K562 (cell line): ENCODE measurements around the gene FUT8. TPM values are rescaled to one million over a fixed set of nuclear protein-coding genes. Genes with fewer than 3 reads are reported as not detected.

Experiments used
- ATAC-seq: fragments of 200-7000 bp; cut with Tn5 transposase; 3 replicates; pipeline ENCODE4 v1.9.1; 2020; ENCODE audit warnings: moderate library complexity
- BruUV-seq: library from RNA; stranded (reverse); fragments of 400-500 nt; replicated peaks from 2 replicates; lab custom pipeline; 2021; lab: Mats Ljungman, UMichigan
- CTCF ChIA-PET: fragments of 300-600 bp; formaldehyde crosslinking; extraction: SDS; loops from one replicate; lab custom pipeline; 2021; ENCODE audit warnings: low intra/inter-chr PET ratio; lab: Yijun Ruan, JAX
- POLR2A ChIA-PET: fragments of 300-600, 350-650 bp; sonication (Branson Sonifier 250); formaldehyde crosslinking; extraction: SDS; loops from one replicate; lab custom pipeline; 2021; ENCODE audit warnings: antibody characterized with exemption, inconsistent platforms; lab: Yijun Ruan, JAX
- DNase-seq, 4 experiments: peaks; one replicate each; pipeline versions ENCODE4 v3.0.0 to v3.0.0-alpha.2; 2011 to 2018; ENCODE audit warnings: low spot score in 3 of 4, mixed read lengths in 3 of 4; ENCODE audit errors: extremely low read depth in 1 of 4
- FAIRE-seq: peaks from 2 replicates; lab custom pipeline; 2011; peaks lifted over from hg19 to GRCh38; lab: Jason Lieb, UNC
- H2AFZ ChIP-seq: 2 replicates; pipeline ENCODE4 v1.6.0; 2011; ENCODE audit warnings: low read depth, low read length, control low read depth, inconsistent platforms
- H3K27ac ChIP-seq: fragments of 200-600 bp; 3 replicates; pipeline ENCODE4 v1.8.0; 2011; ENCODE audit warnings: low read depth, mild to moderate bottlenecking, control low read depth, inconsistent platforms, low read length, moderate library complexity, mixed read lengths; ENCODE audit errors: extremely low read depth
- H3K27me3 ChIP-seq, 2 experiments: fragments of 300-600 bp in 1 of 2; 2 replicates in 1 of 2; 3 replicates in 1 of 2; pipeline versions ENCODE4 v1.6.0 to v1.8.0; 2011; ENCODE audit warnings: inconsistent platforms in 2 of 2, low read length in 2 of 2, mild to moderate bottlenecking in 1 of 2, mixed read lengths in 1 of 2, moderate library complexity in 1 of 2; ENCODE audit not compliant: control insufficient read depth in 2 of 2, insufficient read depth in 2 of 2
- H3K36me3 ChIP-seq: fragments of 300-600 bp; 3 replicates; pipeline ENCODE4 v1.8.0; 2011; ENCODE audit warnings: mild to moderate bottlenecking, low read length, inconsistent platforms; ENCODE audit not compliant: control insufficient read depth, insufficient read depth
- H3K4me1 ChIP-seq, 2 experiments: fragments of 200-600 bp in 1 of 2; replicated peaks in 1 of 2; 2 replicates in 1 of 2; 3 replicates in 1 of 2; pipeline versions ENCODE4 v1.5.1 to v1.8.0; 2011; ENCODE audit warnings: inconsistent platforms in 2 of 2, low read length in 2 of 2, mild to moderate bottlenecking in 1 of 2, mixed read lengths in 1 of 2, moderate library complexity in 1 of 2; ENCODE audit not compliant: control insufficient read depth in 2 of 2, insufficient read depth in 2 of 2
- H3K4me2 ChIP-seq: 2 replicates; pipeline ENCODE4 v1.6.1; 2011; ENCODE audit warnings: low read length, control low read depth, inconsistent platforms, mixed read lengths; ENCODE audit not compliant: insufficient read depth
- H3K4me3 ChIP-seq: fragments of 200-600 bp; sonication (generic), shearing (Covaris generic); 2 replicates; pipeline ENCODE4 v1.5.1; 2016; ENCODE audit warnings: control low read depth, inconsistent platforms
- H3K79me2 ChIP-seq: fragments of 200-600 bp; 3 replicates; pipeline ENCODE4 v1.8.0; 2011; ENCODE audit warnings: low read length, inconsistent platforms; ENCODE audit not compliant: control insufficient read depth, insufficient read depth
- H3K9ac ChIP-seq, 2 experiments: 2 replicates each; pipeline versions ENCODE4 v1.6.0 to v1.6.1; 2011; ENCODE audit warnings: low read depth in 2 of 2, low read length in 2 of 2, control low read depth in 1 of 2, inconsistent platforms in 1 of 2, mild to moderate bottlenecking in 1 of 2, mixed read lengths in 1 of 2; ENCODE audit not compliant: insufficient read depth in 1 of 2
- H3K9me1 ChIP-seq: one replicate; pipeline ENCODE4 v1.6.0; 2011; ENCODE audit warnings: inconsistent platforms, mild to moderate bottlenecking, low read length, moderate library complexity; ENCODE audit not compliant: control insufficient read depth, insufficient read depth
- H3K9me3 ChIP-seq: replicated peaks from 2 replicates; pipeline ENCODE4 v1.5.1; 2011; ENCODE audit warnings: low read depth, low read length, inconsistent platforms; ENCODE audit not compliant: control insufficient read depth, insufficient read depth
- H4K20me1 ChIP-seq: replicated peaks from 2 replicates; pipeline ENCODE4 v1.6.1; 2011; ENCODE audit warnings: low read length, inconsistent platforms, mixed read lengths; ENCODE audit not compliant: control insufficient read depth, insufficient read depth
- GABPB1 ChIP-seq: sonication (generic); formaldehyde crosslinking; IDR thresholded peaks from 2 replicates; pipeline ENCODE4 v1.8.0; 2022; ENCODE audit warnings: mild to moderate bottlenecking, missing genetic modification reagents
- TCF7L2 ChIP-seq: fragments of 150-350 bp; IDR thresholded peaks from 2 replicates; pipeline ENCODE4 v1.6.1; 2016; ENCODE audit warnings: low read depth, mild to moderate bottlenecking, low read length, moderate library complexity
- U2AF1 ChIP-seq: fragments of 200-400 bp; formaldehyde crosslinking; optimal IDR thresholded peaks from 2 replicates; pipeline ENCODE3; 2017; ENCODE audit warnings: mild to moderate bottlenecking, low read depth, low read length, moderate library complexity
- ZNF79 ChIP-seq: fragments of 250-450 bp; sonication (Bioruptor Pico); IDR thresholded peaks from 2 replicates; pipeline ENCODE4 v1.4.0; 2020; ENCODE audit warnings: low read depth, mild to moderate bottlenecking, moderate library complexity
- WGBS: fragments of 100-300 bp; shearing (Covaris generic); methylation state at CpG from one replicate; pipeline ENCODE4 v1.1.6; 2016; ENCODE audit warnings: low coverage, mixed read lengths; ENCODE audit not compliant: insufficient coverage; ENCODE audit errors: missing lambda C conversion rate; 5-methylcytosine and 5-hydroxymethylcytosine counted together
- in situ Hi-C: fragments of 300-500 bp; cut with MboI; formaldehyde crosslinking; loops from 4 replicates; pipeline ENCODE4 v1.15.0; 2018; ENCODE audit warnings: inconsistent platforms, mixed read lengths
- intact Hi-C: fragments of 100-400 bp; cut with micrococcal nuclease; formaldehyde crosslinking; loops from 2 replicates; pipeline ENCODE4 v1.14.2; 2022
- polyA plus RNA-seq, 8 experiments: library from polyadenylated mRNA; depleted of rRNA in 4 of 8; stranded (reverse) in 5 of 8; unstranded in 3 of 8; fragments of >200 nt; fragmentation: Nextera tagmentation in 2 of 8; fragmentation: Illumina TruSeq in 1 of 8; extraction: Ambion mirVana in 2 of 8; extraction: Trizol in 1 of 8; gene quantifications; 2 replicates each; pipeline versions ENCODE4 v1.2.1 to v1.2.3, GENCODE V29; 2011 to 2014; ENCODE audit warnings: inconsistent platforms in 1 of 8, missing spikeins in 1 of 8
- total RNA-seq, 7 experiments: library from RNA; depleted of rRNA in 6 of 7; stranded (reverse); fragments of >200 nt in 6 of 7; fragmentation: Illumina TruSeq in 2 of 7; extraction: Trizol in 2 of 7; gene quantifications; 2 replicates each; pipeline versions ENCODE4 v1.2.1 to v1.2.3, GENCODE V29; 2011 to 2021; ENCODE audit warnings: low replicate concordance in 1 of 7
- TF ChIP-seq, protein P1 (sequence below): fragments of 250-450 bp; sonication (Bioruptor Pico); IDR thresholded peaks from 2 replicates; pipeline ENCODE4 v1.8.0; 2022; ENCODE audit warnings: inconsistent platforms
- TF ChIP-seq, protein P2 (sequence below): fragments of 450-650 bp; formaldehyde crosslinking; IDR thresholded peaks from 2 replicates; pipeline ENCODE4 v1.4.0; 2020; ENCODE audit warnings: mild to moderate bottlenecking, moderate library complexity

Gene FUT8
- total and polyA plus RNA-seq, 9 of the 15 experiments (the other 6 are each of a cell fraction or from before 2014, with no cell fraction given): 4.1 to 15.2 (median 7.8) TPM

DNA sequence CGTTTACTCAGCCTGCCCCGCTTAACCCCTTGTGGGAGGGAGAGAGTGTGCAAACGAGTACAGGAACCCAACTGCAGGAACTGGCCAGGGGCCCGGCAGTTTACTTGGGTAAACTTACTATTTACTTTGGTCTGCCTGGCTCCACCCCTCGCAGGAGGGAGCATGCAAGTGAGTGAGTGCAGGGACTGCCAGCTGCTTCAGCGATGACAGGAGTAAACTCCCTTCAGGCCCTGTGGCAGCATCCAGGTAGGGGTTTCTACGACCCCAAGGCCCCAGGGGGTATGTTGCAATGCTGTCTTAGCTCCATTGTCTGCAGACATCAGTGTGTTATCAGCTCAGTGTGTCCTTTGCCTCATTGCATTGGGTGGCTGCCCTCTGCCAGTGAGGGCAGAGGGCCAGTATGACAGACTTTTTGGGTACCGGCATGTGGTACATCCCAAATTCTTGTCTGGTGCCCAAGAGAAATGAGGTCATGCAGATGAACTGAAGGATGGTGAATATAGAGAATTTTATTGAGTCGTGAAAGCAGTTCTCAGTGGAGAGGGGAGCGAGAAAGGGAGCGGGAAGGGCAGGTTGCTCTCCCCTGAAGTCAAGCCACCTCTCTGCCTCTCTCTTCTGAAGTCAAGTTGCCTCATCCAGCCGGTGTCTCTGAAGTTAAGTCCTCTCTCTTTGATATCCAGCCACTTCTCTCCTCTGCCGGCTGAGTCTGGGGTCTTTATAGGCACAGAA is 181.8 kb downstream of the FUT8 start (continued):
- no peak for TF ChIP-seq U2AF1
- TF ChIP-seq GABPB1: no peak
- TF ChIP-seq, protein P1, sequence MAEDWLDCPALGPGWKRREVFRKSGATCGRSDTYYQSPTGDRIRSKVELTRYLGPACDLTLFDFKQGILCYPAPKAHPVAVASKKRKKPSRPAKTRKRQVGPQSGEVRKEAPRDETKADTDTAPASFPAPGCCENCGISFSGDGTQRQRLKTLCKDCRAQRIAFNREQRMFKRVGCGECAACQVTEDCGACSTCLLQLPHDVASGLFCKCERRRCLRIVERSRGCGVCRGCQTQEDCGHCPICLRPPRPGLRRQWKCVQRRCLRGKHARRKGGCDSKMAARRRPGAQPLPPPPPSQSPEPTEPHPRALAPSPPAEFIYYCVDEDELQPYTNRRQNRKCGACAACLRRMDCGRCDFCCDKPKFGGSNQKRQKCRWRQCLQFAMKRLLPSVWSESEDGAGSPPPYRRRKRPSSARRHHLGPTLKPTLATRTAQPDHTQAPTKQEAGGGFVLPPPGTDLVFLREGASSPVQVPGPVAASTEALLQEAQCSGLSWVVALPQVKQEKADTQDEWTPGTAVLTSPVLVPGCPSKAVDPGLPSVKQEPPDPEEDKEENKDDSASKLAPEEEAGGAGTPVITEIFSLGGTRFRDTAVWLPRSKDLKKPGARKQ: no peak
- no peak for TF ChIP-seq TCF7L2
- TF ChIP-seq ZNF79 (CRISPR knock-in tag): no peak

DNA sequence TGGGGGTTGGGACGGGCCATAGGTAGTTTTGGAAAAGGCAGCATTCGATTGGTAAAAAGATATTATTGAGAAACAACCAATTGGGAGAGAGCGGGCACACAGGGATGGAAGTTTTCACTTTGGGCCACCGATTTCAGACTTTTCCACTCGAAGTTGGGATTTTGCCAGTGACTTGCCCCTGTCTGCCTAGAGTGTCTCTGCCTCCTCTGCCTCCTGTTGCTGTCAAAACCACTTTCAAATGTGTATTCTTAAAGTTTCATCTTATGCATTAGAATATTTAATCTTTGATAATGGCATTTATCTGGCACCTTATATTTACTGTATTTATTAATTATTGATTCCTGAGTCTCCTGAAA is 182.3 kb downstream of the FUT8 start:
- Histone ChIP-seq H3K9me3 (no peaks in the 10 kb centered on the region), H3K27me3 (no peaks in the 10 kb centered on the region), H3K36me3 (no peaks in the 10 kb centered on the region), H3K27ac (no peak overlapping the region), H3K9me1 (no peaks in the 10 kb centered on the region), H3K79me2 (no peaks in the 10 kb centered on the region), H2AFZ (no peak overlapping the region), H3K4me3 (no peak overlapping the region), H3K4me1 (no peaks in the 10 kb centered on the region), H4K20me1 (no peaks in the 10 kb centered on the region), H3K9ac (no peak overlapping the region), H3K4me2 (no peak overlapping the region)
- TF ChIP-seq, protein P2, sequence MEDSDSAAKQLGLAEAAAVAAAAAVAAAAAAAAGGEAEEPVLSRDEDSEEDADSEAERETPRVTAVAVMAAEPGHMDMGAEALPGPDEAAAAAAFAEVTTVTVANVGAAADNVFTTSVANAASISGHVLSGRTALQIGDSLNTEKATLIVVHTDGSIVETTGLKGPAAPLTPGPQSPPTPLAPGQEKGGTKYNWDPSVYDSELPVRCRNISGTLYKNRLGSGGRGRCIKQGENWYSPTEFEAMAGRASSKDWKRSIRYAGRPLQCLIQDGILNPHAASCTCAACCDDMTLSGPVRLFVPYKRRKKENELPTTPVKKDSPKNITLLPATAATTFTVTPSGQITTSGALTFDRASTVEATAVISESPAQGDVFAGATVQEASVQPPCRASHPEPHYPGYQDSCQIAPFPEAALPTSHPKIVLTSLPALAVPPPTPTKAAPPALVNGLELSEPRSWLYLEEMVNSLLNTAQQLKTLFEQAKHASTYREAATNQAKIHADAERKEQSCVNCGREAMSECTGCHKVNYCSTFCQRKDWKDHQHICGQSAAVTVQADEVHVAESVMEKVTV: no peak
- in situ Hi-C loops (no loop called here), intact Hi-C loops (no loop called here)
- CTCF ChIA-PET: no interaction called here
- no TSS peak for BruUV-seq
- ATAC-seq (no peak), DNase-seq (no peak), FAIRE-seq (no peak)
- 57% methylated on average over 2 of the region's 5 CpGs for WGBS
- POLR2A ChIA-PET: no interaction called here
